ES-I3 (cell line): ENCODE results near the gene PEX14.
"Not testable (repeated sequence)": the region's sequence is repeated elsewhere in the genome, so short reads cannot be mapped to it uniquely, and the experiment has no call there.

Experiments
- H3K36me3 ChIP-seq: 2 replicates; pipeline ENCODE4 v1.6.1; 2013; ENCODE audit warnings: mild to moderate bottlenecking, low read length, control low read depth, moderate library complexity; ENCODE audit not compliant: insufficient read depth
- H3K4me1 ChIP-seq: 2 replicates; pipeline ENCODE4 v1.6.1; 2013; ENCODE audit warnings: mild to moderate bottlenecking, control low read depth, low read length; ENCODE audit not compliant: insufficient read depth
- H3K9ac ChIP-seq: 2 replicates; pipeline ENCODE4 v1.6.1; 2013; ENCODE audit warnings: low read depth, mild to moderate bottlenecking, low read length, moderate library complexity
- H3K9me3 ChIP-seq: 2 replicates; pipeline ENCODE4 v1.6.1; 2013; ENCODE audit warnings: mild to moderate bottlenecking, low read length, moderate library complexity; ENCODE audit not compliant: control insufficient read depth, insufficient read depth

PEX14 gene, protein sequence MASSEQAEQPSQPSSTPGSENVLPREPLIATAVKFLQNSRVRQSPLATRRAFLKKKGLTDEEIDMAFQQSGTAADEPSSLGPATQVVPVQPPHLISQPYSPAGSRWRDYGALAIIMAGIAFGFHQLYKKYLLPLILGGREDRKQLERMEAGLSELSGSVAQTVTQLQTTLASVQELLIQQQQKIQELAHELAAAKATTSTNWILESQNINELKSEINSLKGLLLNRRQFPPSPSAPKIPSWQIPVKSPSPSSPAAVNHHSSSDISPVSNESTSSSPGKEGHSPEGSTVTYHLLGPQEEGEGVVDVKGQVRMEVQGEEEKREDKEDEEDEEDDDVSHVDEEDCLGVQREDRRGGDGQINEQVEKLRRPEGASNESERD

DNA sequence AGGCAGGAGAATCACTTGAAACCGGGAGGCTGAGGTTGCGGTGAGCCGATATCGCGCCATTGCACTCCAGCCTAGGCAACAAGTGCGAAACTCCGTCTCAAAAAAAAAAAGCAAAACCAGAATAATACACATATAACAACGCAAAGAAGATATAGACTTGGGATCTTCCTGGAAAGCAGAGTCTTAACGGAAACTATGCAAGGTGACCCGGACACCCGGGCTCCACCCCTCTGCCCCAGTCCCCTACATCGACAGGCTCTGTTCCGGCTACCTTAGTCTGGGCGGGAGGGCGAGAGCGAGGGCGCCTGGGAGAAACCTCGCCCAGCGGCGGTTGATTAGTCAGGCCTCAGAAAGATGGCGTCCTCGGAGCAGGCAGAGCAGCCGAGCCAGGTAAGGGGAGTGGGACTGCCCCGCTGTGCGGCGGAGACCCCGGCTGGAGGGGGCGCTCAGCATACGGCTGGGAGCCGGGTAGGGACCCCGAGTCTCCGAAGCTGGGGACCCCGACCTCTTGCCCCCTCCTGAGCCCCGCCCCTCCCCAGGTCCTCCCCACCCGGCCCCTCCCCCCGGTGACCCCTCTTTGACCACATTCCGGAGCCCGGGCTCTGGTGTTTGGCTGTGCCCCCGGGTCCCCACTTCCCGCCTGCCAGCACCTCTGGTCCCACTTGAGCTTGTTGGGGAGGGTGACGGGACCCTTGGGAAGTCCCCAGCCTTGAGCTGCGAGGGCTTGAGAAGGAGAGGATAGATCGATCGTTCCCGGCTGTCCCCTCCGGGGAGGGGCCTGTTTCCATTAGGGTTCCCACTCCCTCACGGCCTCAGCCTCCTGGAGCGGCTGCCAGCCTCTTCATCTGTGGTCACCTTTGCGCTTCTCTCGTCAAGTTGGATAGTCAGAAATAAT, at the start of gene PEX14:
TSS of gene PEX14 (plus strand) at position 338 of the 895 bp plus-strand sequence. CDS start at position 355, 17 bp downstream.
- H3K36me3 ChIP-seq = peaks cover 4% of the 10 kb centered on the region; the same call in 1 of the 2 replicates
- H3K9ac ChIP-seq = peak within 1 kb of the TSS; percentile 94
- no peaks in the 10 kb centered on the region for H3K9me3 ChIP-seq
- H3K4me1 ChIP-seq = peaks cover 5% of the 10 kb centered on the region

DNA sequence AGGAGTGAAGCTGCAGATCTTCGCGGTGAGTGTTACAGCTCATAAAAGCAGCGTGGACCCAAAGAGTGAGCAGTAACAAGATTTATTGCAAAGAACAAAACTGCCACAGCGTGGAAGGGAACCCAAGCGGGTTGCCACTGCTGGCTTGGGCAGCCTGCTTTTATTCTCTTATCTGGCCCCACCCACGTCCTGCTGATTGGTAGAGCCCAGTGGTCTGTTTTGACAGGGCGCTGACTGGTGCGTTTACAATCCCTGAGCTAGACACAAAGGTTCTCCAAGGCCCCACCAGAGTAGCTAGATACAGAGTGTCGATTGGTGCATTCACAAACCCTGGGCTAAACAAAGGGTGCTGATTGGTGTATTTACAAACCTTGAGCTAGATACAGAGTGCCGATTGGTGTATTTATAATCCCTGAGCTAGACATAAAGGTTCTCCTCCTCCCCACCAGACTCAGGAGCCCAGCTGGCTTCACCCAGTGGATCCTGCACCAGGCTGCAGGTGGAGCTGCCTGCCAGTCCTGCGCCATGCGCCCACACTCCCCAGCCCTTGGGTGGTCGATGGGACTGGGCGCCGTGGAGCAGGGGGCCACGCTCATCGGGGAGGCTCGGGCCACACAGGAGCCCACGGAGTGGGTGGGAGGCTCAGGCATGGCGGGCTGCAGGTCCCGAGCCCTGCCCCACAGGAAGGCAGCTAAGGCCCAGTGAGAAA, 48.8 kb upstream of the PEX14 start:
- H3K9ac ChIP-seq, H3K9me3 ChIP-seq, H3K4me1 ChIP-seq, H3K36me3 ChIP-seq: not testable (repeated sequence)

DNA sequence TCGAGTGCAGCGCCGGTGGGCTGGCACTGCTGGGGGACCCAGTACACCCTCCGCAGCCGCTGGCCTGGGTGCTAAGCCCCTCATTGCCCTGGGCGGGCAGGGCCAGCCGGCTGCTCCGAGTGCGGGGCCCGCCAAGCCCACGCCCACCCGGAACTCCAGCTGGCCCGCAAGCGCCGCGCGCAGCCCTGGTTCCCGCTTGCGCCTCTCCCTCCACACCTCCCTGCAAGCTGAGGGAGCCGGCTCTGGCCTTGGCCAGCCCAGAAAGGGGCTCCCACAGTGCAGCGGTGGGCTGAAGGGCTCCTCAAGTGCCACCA, 48.3 kb upstream of the PEX14 start:
- not testable (repeated sequence) for H3K36me3 ChIP-seq, H3K9me3 ChIP-seq, H3K4me1 ChIP-seq, H3K9ac ChIP-seq

DNA sequence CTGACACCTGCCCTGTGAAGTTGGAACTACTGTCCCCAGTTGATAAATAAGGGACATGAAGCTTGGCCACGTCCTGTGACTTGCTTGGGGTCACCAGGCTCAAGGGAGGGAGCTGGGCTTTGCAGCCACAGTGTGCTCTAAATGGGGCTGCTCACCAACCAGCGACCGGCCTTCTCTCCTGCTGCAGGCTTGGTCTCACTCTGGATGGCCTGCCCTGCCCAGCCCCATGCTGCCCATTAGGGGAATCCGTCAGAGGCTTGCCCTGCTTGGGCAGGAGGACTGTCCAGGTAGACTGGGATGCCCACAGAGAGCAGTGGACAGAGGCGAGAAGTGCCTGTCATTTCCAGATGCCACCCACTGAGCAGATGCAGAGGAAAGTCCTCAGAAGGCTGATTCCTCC, 45.8 kb upstream of the PEX14 start:
- Histone ChIP-seq H3K9ac (no peak overlapping the region), H3K4me1 (no peaks in the 10 kb centered on the region), H3K9me3 (no peaks in the 10 kb centered on the region)

DNA sequence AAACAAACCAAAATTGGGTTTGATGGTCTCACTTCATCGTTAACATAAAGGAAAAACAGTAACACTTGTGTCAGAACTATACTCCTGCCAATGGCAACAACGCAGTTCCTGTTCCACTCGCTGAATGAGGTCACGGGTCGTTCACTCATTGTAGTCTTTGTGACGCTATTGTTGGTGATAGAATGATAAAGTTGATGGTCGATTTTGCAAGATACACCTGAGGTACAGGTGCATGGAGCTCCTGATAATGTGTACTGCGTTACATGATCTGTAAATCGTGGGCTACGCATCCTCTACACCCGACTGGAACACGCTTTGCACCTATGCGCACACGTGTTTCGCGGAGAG, 44.9 kb upstream of the PEX14 start:
- no peaks in the 10 kb centered on the region for H3K9me3 ChIP-seq
- no peaks in the 10 kb centered on the region for H3K4me1 ChIP-seq
- H3K36me3 ChIP-seq = no peaks in the 10 kb centered on the region; the same call in 1 of the 2 replicates
- H3K9ac ChIP-seq = peak overlapping the region; percentile 62

More for the DNA sequence above, 45.8 kb upstream of the PEX14 start:
- no peaks in the 10 kb centered on the region for H3K36me3 ChIP-seq

DNA sequence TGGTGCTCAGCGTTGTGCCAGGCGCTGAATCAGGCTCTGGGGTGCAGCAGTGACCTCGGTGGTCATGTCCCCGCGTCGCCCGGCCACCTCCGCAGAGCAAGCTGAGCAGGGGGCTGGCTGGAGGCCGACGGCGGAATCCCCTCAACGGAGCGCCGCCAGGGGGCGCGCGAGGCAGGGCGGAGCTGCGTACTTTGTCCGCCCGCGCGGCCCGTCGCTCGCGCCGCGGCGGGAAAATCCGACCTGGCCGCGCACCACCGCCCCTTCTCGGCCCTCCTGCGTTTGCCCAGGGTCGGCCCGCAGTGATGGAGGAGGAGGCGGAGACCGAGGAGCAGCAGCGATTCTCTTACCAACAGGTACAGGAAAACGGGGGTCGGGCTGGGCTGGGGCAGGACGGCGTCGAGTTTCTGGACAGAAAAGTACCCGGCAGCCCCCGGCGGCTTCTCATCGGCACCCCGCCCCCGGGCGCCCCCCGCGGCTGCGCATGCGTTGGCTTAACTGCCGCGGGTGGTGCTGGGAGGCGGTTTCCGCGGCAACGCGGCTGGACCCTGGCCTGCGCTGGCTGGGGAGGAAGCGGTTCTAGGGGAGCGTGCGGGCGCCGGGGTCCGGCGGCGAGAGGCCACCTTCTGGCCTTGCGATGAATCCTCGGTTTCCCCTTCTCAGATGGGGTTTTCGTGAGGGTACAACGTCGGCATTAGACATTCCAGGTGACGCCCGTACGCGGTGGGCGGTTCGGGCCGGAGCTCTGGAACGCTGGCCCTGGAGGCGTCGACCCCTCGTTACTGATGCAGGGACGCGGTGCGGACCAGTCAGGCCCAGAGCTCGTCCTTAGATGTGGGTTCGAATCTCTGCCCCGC, 44.3 kb upstream of the PEX14 start, which contains the start of gene CENPS:
TSS of gene CENPS (plus strand) at position 218 of the 854 bp plus-strand sequence. CDS start at position 303, 85 bp downstream.
- Histone ChIP-seq H3K4me1 (no peaks in the 10 kb centered on the region), H3K9ac (peak within 1 kb of the TSS; percentile 62), H3K36me3 (no peaks in the 10 kb centered on the region; the same call in 1 of the 2 replicates), H3K9me3 (no peaks in the 10 kb centered on the region)

DNA sequence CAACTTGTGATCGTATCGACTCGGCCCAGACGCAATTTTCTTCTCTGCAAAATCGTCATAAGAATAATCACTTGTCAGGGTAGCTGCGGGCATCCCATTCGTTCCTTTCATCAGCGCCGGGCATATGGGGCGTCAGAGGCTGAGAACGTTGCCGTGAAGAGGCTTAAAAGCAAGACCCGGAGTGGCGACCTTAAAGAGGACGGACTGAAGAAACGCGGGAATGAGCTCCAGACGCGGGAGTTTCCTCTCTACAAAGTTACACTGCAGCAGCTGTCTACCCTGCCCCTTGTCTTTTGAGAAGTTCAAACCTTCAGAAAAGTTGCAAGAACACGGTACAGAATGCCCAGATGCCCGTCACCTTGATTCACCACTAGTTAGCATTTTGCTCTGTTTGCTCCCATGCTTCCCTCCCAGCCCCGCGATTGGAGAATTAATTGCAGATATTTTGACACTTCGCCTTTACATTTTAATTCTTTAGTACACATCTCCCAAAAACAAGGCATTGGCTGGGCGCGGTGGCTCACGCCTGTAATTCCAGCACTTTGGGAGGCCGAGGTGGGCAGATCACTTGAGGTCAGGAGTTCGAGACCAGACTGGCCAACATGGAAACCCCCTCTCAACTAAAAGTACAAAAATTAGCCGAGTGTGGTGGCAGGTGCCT, 43.5 kb upstream of the PEX14 start:
- H3K9me3 ChIP-seq = no peaks in the 10 kb centered on the region
- no peaks in the 10 kb centered on the region; the same call in 1 of the 2 replicates for H3K36me3 ChIP-seq
- no peaks in the 10 kb centered on the region for H3K4me1 ChIP-seq
- peak overlapping the region; percentile 62 for H3K9ac ChIP-seq

DNA sequence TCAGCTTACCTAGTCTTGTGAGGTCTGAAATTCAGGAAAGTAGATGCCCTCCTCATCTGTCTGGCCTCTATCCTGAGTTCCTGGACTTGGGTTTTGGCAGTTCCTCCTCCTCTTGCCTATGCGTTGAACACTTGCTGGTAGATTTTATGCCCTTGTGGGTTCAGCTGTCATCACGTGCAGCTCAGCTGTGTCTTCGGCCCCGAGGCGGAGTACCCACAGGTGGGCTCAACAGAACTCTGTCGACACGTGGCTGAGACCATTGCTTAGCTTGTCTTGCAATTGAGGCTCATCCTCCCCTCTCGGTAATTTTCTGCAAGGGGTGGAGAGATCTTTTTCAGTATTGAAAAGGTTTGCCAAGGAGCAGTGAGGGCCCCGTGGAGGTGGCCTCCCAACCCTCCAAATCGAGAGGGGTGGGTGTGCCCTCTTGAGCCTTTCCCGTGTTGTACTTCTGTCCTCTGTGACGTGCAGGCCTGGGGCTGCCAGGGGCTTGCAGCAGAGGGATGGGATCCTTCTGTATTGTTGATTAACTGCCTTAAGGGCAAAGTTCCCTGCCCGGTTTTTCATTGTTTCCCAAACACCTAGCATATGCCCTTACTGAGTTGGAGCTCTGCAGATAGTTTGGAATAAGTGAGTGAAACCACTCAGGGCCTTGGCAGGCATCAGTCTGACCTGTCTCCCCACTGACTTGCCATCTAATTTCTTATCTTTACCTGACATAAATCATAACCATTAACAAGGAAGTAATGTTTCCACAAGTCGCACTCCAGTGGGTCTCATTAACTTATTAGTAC, 41.6 kb upstream of the PEX14 start:
- Histone ChIP-seq H3K4me1 (no peaks in the 10 kb centered on the region), H3K9me3 (no peaks in the 10 kb centered on the region), H3K36me3 (no peaks in the 10 kb centered on the region; the same call in 1 of the 2 replicates), H3K9ac (no peak overlapping the region)

DNA sequence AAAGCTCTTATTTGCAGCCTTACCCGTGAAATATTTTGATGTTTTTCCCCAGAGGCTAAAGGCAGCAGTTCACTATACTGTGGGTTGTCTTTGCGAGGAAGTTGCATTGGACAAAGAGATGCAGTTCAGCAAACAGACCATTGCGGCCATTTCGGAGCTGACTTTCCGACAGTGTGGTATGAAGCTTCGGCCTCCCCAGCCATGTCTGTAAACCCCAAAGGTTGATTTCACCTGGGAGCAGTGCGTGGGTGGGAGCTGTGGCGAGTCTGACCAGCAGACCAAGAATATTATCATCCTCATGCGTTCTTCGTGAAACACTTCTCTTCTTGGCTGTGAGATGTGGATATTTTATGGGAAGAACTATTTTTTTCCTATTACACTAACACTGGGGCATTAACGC, 41.0 kb upstream of the PEX14 start:
- Histone ChIP-seq H3K36me3 (no peaks in the 10 kb centered on the region; the same call in 1 of the 2 replicates), H3K9ac (no peak overlapping the region), H3K9me3 (no peaks in the 10 kb centered on the region), H3K4me1 (no peaks in the 10 kb centered on the region)

DNA sequence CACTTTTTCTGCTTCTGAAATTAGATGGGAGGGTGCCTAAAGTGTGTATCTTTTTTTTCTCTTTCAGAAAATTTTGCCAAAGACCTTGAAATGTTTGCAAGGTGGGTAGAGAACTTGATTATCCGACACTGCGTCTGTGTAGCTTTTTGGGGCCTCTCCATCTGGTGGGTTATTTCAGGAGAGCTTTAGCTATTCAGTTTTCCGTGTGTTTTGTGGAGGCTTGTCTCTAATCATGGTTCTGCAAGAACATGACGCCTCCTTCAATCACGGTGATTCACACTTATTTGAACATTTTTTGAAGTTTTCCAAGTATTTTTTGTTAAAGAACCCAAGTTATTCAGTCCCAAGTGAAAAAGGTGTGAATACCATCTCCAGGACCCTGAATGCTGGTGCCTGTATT, 40.2 kb upstream of the PEX14 start:
- H3K9me3 ChIP-seq = no peaks in the 10 kb centered on the region
- H3K9ac ChIP-seq = no peak overlapping the region
- no peaks in the 10 kb centered on the region for H3K4me1 ChIP-seq
- H3K36me3 ChIP-seq = no peaks in the 10 kb centered on the region; the same call in 1 of the 2 replicates

DNA sequence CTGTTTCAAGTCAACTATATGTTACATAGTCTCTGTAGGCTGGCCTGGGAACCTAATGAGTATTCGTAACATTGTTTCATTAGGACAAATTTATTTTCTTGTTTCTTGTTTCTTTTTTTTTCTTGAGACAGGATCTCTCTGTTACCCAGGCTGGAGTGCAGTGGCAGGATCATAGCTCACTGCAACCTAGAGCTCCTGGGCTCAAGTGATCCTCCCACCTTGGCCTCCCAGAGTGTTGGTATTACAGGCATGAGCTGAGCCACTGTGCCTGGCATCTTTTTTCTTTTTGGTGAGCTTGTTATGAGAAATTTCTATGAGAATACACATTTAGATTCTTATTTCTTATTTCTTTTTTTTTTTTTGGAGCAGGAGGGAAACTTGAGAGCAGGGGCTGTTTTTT, 37.7 kb upstream of the PEX14 start:
- Histone ChIP-seq H3K9me3 (no peaks in the 10 kb centered on the region), H3K36me3 (peaks cover 5% of the 10 kb centered on the region; the same call in 1 of the 2 replicates), H3K4me1 (no peaks in the 10 kb centered on the region), H3K9ac (no peak overlapping the region)

DNA sequence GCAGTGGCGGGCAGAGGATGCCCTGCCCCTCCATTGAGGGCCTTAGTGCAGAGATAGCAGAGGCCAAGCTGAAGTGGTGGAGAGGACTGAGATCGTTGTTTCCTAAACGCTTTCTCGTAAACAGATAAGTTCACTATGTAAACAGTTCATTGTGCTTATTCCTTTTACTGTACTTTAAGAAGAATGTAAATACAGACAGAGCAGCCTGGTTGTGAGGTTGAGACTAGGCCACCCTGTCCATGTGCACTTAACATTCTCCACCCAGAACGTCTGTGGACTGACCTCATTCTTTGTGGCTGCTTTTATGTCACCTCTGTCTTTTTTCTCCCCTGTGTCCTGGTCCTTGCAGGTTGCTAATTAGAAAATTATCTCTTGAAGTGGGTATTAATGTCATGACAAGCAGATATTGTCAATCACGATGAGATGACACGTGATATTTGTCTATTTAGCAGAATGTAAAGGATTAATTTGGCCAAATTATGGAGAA, 36.0 kb upstream of the PEX14 start:
- Histone ChIP-seq H3K9ac (no peak overlapping the region), H3K4me1 (no peaks in the 10 kb centered on the region), H3K36me3 (peaks cover 5% of the 10 kb centered on the region; the same call in 1 of the 2 replicates), H3K9me3 (no peaks in the 10 kb centered on the region)
